ENCODE measurements around the gene BABAM2. TPM values are rescaled to one million over a fixed set of nuclear protein-coding genes. Genes with fewer than 3 reads are reported as not detected.

Gene BABAM2
- total RNA-seq, 6 experiments from 2014 or later, result 17.1 to 39.4 (median 25.5) TPM

- Histone ChIP-seq H3K36me3 (no peaks in the 10 kb centered on the region), H3K27me3 (no peaks in the 10 kb centered on the region), H3K27ac (no peak overlapping the region), H3K4me3 (no peak overlapping the region), H3K4me1 (peaks cover 0 to 22% (median 3%) of the 10 kb centered on the region in 4 donors), H3K9me3 (no peaks in the 10 kb centered on the region)
- TF ChIP-seq, protein P1, sequence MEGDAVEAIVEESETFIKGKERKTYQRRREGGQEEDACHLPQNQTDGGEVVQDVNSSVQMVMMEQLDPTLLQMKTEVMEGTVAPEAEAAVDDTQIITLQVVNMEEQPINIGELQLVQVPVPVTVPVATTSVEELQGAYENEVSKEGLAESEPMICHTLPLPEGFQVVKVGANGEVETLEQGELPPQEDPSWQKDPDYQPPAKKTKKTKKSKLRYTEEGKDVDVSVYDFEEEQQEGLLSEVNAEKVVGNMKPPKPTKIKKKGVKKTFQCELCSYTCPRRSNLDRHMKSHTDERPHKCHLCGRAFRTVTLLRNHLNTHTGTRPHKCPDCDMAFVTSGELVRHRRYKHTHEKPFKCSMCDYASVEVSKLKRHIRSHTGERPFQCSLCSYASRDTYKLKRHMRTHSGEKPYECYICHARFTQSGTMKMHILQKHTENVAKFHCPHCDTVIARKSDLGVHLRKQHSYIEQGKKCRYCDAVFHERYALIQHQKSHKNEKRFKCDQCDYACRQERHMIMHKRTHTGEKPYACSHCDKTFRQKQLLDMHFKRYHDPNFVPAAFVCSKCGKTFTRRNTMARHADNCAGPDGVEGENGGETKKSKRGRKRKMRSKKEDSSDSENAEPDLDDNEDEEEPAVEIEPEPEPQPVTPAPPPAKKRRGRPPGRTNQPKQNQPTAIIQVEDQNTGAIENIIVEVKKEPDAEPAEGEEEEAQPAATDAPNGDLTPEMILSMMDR (IDR thresholded peaks at IDR 0.05), result no peak
- no peak for TF ChIP-seq POLR2A (IDR thresholded peaks at IDR 0.05)
- WGBS (ENCODE audit: insufficient coverage, low coverage, low lambda C conversion rate, missing lambda C conversion rate), result 73% methylated on average over 6 of the region's 6 CpGs
- intact Hi-C loops (cut with DNase I), result loop anchor here in 1 of 2 donors (5.0 kb wide), 1 partner anchor 266 kb away; no protein-coding TSS in a partner anchor
- peak in 2 of 3 donors; percentile 21 to 55 for DNase-seq
- ATAC-seq, result peak in 3 of 4 donors; percentile 26 to 38 (median 31)
These were observed 246.0 kb downstream of the BABAM2 start for GRCh38 chr2:28136556-28136955.

GRCh38 chr2:28137221-28137620 lies 246.7 kb downstream of the BABAM2 start:
- DNase-seq (no peak), ATAC-seq (no peak)
- Histone ChIP-seq H3K27me3 (no peaks in the 10 kb centered on the region), H3K27ac (no peak overlapping the region), H3K4me1 (peaks cover 0 to 22% (median 3%) of the 10 kb centered on the region in 4 donors), H3K9me3 (no peaks in the 10 kb centered on the region), H3K4me3 (no peak overlapping the region), H3K36me3 (no peaks in the 10 kb centered on the region)
- intact Hi-C loops (cut with DNase I), result loop anchor here in 1 of 2 donors (5.0 kb wide), 1 partner anchor 265 kb away; no protein-coding TSS in a partner anchor
- WGBS (ENCODE audit: insufficient coverage, low coverage, low lambda C conversion rate, missing lambda C conversion rate), result 54% methylated on average over 2 of the region's 2 CpGs
- TF ChIP-seq, protein P1 (IDR thresholded peaks at IDR 0.05), result no peak
- TF ChIP-seq POLR2A (IDR thresholded peaks at IDR 0.05), result no peak

- no peak for DNase-seq
- TF ChIP-seq, protein P1 (IDR thresholded peaks at IDR 0.05), result no peak
- TF ChIP-seq POLR2A (IDR thresholded peaks at IDR 0.05), result no peak
- intact Hi-C loops (cut with DNase I), result no loop called here
These were observed 251.9 kb downstream of the BABAM2 start for GRCh38 chr2:28142386-28142785.

GRCh38 chr2:28148000-28148399 lies 257.5 kb downstream of the BABAM2 start:
- Histone ChIP-seq H3K4me3 (no peak overlapping the region), H3K27me3 (no peaks in the 10 kb centered on the region), H3K36me3 (no peaks in the 10 kb centered on the region), H3K9me3 (no peaks in the 10 kb centered on the region), H3K27ac (no peak overlapping the region), H3K4me1 (no peaks in the 10 kb centered on the region)
- DNase-seq (no peak), ATAC-seq (no peak)
- WGBS (ENCODE audit: insufficient coverage, low coverage, low lambda C conversion rate, missing lambda C conversion rate), result 100% methylated on average over 2 of the region's 2 CpGs
- TF ChIP-seq, protein P1 (IDR thresholded peaks at IDR 0.05), result no peak
- TF ChIP-seq POLR2A (IDR thresholded peaks at IDR 0.05), result no peak
- intact Hi-C loops (cut with DNase I), result no loop called here

More at GRCh38 chr2:28142386-28142785, 251.9 kb downstream of the BABAM2 start:
- H3K9me3 ChIP-seq, result no peaks in the 10 kb centered on the region
- no peak overlapping the region for H3K4me3 ChIP-seq
- H3K4me1 ChIP-seq, result no peaks in the 10 kb centered on the region
- ATAC-seq, result no peak
- no peak overlapping the region for H3K27ac ChIP-seq
- no peaks in the 10 kb centered on the region for H3K27me3 ChIP-seq
- H3K36me3 ChIP-seq, result no peaks in the 10 kb centered on the region

DNA sequence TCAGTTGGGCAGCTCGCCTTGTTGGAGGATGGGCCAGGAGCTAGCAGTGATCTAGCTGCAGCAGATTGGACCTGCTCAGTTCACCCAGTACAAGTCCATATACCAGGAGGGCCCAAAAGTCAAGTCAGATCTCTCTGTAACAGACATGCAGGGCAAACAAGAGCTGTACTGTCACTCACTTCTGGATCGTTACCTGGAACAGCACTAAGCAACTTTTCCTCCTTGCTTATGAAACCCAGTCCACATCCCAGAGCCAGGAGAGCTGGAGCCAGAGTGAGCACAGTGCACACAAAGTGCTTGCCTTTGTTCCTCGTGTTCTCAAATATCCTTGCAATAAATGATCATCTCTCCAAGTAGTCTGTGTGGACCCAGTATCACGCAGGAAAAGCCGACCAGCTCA lies 258.0 kb downstream of the BABAM2 start:
- Histone ChIP-seq H3K27me3 (no peaks in the 10 kb centered on the region), H3K4me1 (no peaks in the 10 kb centered on the region), H3K27ac (no peak overlapping the region), H3K4me3 (no peak overlapping the region), H3K9me3 (no peaks in the 10 kb centered on the region), H3K36me3 (no peaks in the 10 kb centered on the region)
- 92% methylated on average over 4 of the region's 5 CpGs for WGBS (ENCODE audit: insufficient coverage, low coverage, low lambda C conversion rate, missing lambda C conversion rate)
- peak in 3 of 4 donors; percentile 25 to 59 (median 55) for ATAC-seq
- peak in 1 of 3 donors; percentile 55 for DNase-seq
- no peak for TF ChIP-seq POLR2A (IDR thresholded peaks at IDR 0.05)
- TF ChIP-seq, protein P1 (IDR thresholded peaks at IDR 0.05), result no peak
- intact Hi-C loops (cut with DNase I), result no loop called here

Data from right lobe of liver (tissue), 6 donors.